Astrocyte (in vitro differentiated cells and primary cell): Measurements from ENCODE around the gene BRICD5. TPM values are rescaled to one million over a fixed set of nuclear protein-coding genes. Genes with fewer than 3 reads are reported as not detected.
"Not testable (repeated sequence)": the region's sequence is repeated elsewhere in the genome, so short reads cannot be mapped to it uniquely, and the experiment has no call there.

ENCODE experiments used
- DNase-seq: peaks from one replicate; pipeline ENCODE4 v3.0.0-alpha.2; 2010; ENCODE audit warnings: low read depth
- FAIRE-seq: peaks from 2 replicates; lab custom pipeline; 2011; peaks lifted over from hg19 to GRCh38; lab: Jason Lieb, UNC
- H2AFZ ChIP-seq: 2 replicates; pipeline ENCODE4 v1.6.0; 2012; ENCODE audit warnings: low read depth, low read length, inconsistent platforms
- H3K27ac ChIP-seq: 2 replicates; pipeline ENCODE4 v1.5.1; 2011; ENCODE audit warnings: low read depth, low read length, inconsistent platforms
- H3K27me3 ChIP-seq: 2 replicates; pipeline ENCODE4 v1.6.0; 2011; ENCODE audit warnings: low read length, inconsistent platforms; ENCODE audit not compliant: insufficient read depth
- H3K36me3 ChIP-seq: 2 replicates; pipeline ENCODE4 v1.5.1; 2011; ENCODE audit warnings: low read length, inconsistent platforms; ENCODE audit not compliant: insufficient read depth
- H3K4me1 ChIP-seq: 2 replicates; pipeline ENCODE4 v1.5.1; 2011; ENCODE audit warnings: low read length, inconsistent platforms; ENCODE audit not compliant: insufficient read depth
- H3K4me2 ChIP-seq: 2 replicates; pipeline ENCODE4 v1.6.0; 2012; ENCODE audit warnings: low read length, inconsistent platforms
- H3K4me3 ChIP-seq: 2 replicates; pipeline ENCODE4 v1.5.1; 2011; ENCODE audit warnings: low read depth, mild to moderate bottlenecking, low read length, inconsistent platforms; ENCODE audit not compliant: insufficient read depth
- H3K79me2 ChIP-seq: 2 replicates; pipeline ENCODE4 v1.6.0; 2012; ENCODE audit warnings: mild to moderate bottlenecking, low read length, inconsistent platforms; ENCODE audit not compliant: insufficient read depth
- H3K9ac ChIP-seq: 2 replicates; pipeline ENCODE4 v1.6.0; 2012; ENCODE audit warnings: mild to moderate bottlenecking, low read length, inconsistent platforms
- H3K9me3 ChIP-seq: 2 replicates; pipeline ENCODE4 v1.5.1; 2012; ENCODE audit warnings: low read depth, mild to moderate bottlenecking, low read length, inconsistent platforms; ENCODE audit not compliant: insufficient read depth
- H4K20me1 ChIP-seq: 2 replicates; pipeline ENCODE4 v1.6.0; 2012; ENCODE audit warnings: low read length, inconsistent platforms; ENCODE audit not compliant: insufficient read depth
- H3K27ac Mint-ChIP-seq: one replicate; pipeline ENCODE4 v1.8.0; 2021; ENCODE audit warnings: mild to moderate bottlenecking, mixed read lengths; ENCODE audit not compliant: unreplicated experiment
- H3K27me3 Mint-ChIP-seq: one replicate; pipeline ENCODE4 v1.8.0; 2021; ENCODE audit warnings: low read depth, mixed read lengths; ENCODE audit not compliant: unreplicated experiment
- H3K36me3 Mint-ChIP-seq: one replicate; pipeline ENCODE4 v1.8.0; 2021; ENCODE audit warnings: low read depth, mixed read lengths; ENCODE audit not compliant: unreplicated experiment
- H3K4me1 Mint-ChIP-seq: one replicate; pipeline ENCODE4 v1.8.0; 2021; ENCODE audit warnings: low read depth, mixed read lengths; ENCODE audit not compliant: unreplicated experiment
- H3K4me3 Mint-ChIP-seq: one replicate; pipeline ENCODE4 v1.8.0; 2021; ENCODE audit warnings: mild to moderate bottlenecking, moderate library complexity, mixed read lengths; ENCODE audit not compliant: unreplicated experiment
- H3K9me3 Mint-ChIP-seq: one replicate; pipeline ENCODE4 v1.8.0; 2021; ENCODE audit warnings: mild to moderate bottlenecking, mixed read lengths; ENCODE audit not compliant: unreplicated experiment
- CTCF ChIP-seq: IDR thresholded peaks from 2 replicates; pipeline ENCODE4 v1.5.1; 2011; ENCODE audit warnings: low read depth, mild to moderate bottlenecking, inconsistent platforms, low read length, moderate library complexity; ENCODE audit not compliant: insufficient read depth
- EZH2 ChIP-seq: IDR thresholded peaks from 2 replicates; pipeline ENCODE4 v1.6.1; 2012; ENCODE audit warnings: mild to moderate bottlenecking, low read length, inconsistent platforms; ENCODE audit not compliant: insufficient read depth
- total RNA-seq: library from RNA; stranded (reverse); gene quantifications from 2 replicates; pipeline ENCODE4 v1.2.1, GENCODE V29; 2021

The BRICD5 gene
- total RNA-seq, 1 donor from 2014 or later, result 6.4 TPM

DNA sequence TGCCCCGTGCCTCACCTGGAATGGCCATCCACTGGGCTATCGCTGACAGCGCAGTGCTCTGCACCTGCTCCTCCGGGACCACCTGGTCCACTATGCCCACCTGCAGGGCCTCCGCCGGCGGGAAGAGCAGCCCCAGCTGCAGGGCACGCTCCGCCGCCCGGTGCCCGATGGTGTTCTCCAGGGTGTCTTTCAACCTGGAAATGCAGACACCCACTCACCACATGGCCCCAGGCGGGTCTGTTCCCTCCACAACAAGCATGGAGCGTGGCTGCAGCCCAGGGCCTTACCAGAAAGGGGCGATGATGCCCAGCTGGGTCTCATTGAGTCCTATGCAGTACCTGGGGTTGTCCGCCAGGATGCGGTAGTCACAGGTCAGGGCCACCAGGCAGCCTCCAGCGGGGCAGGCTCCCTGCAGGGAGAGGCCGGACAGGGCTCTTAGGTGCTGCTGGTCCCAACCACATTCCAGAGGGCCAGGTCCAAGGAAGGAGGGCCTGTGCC lies 32.4 kb upstream of the BRICD5 start:
- Histone ChIP-seq H3K4me2 (no peak overlapping the region), H3K27ac (no peak overlapping the region), H3K36me3 (peaks cover 8% of the 10 kb centered on the region), H3K4me1 (no peaks in the 10 kb centered on the region), H3K4me3 (no peak overlapping the region), H3K9me3 (no peaks in the 10 kb centered on the region), H2AFZ (no peak overlapping the region), H3K79me2 (no peaks in the 10 kb centered on the region), H3K9ac (no peak overlapping the region), H4K20me1 (peaks cover 23% of the 10 kb centered on the region), H3K27me3 (no peaks in the 10 kb centered on the region)
- Mint-ChIP-seq H3K36me3 (peaks cover 12% of the 10 kb centered on the region), H3K27ac (no peak overlapping the region), H3K27me3 (no peaks in the 10 kb centered on the region), H3K4me1 (no peaks in the 10 kb centered on the region), H3K9me3 (no peaks in the 10 kb centered on the region), H3K4me3 (no peak overlapping the region)
- FAIRE-seq, result no peak
- no peak for TF ChIP-seq CTCF
- TF ChIP-seq EZH2, result no peak
- DNase-seq, result no peak

- H4K20me1 ChIP-seq, result peaks cover 23% of the 10 kb centered on the region
- Mint-ChIP-seq H3K27me3 (no peaks in the 10 kb centered on the region), H3K4me3 (no peak overlapping the region), H3K36me3 (peaks cover 12% of the 10 kb centered on the region), H3K4me1 (no peaks in the 10 kb centered on the region), H3K9me3 (no peaks in the 10 kb centered on the region), H3K27ac (no peak overlapping the region)
- H3K27ac ChIP-seq, result no peak overlapping the region
- H2AFZ ChIP-seq, result no peak overlapping the region
- peaks cover 2% of the 10 kb centered on the region for H3K27me3 ChIP-seq
- no peaks in the 10 kb centered on the region for H3K4me1 ChIP-seq
- no peak overlapping the region for H3K4me3 ChIP-seq
- no peak for DNase-seq
- peaks cover 8% of the 10 kb centered on the region for H3K36me3 ChIP-seq
- no peak for FAIRE-seq
- H3K79me2 ChIP-seq, result no peaks in the 10 kb centered on the region
- H3K4me2 ChIP-seq, result no peak overlapping the region
- no peak overlapping the region for H3K9ac ChIP-seq
- no peaks in the 10 kb centered on the region for H3K9me3 ChIP-seq
- no peak for TF ChIP-seq CTCF
- TF ChIP-seq EZH2, result no peak
Observed at GRCh38 chr16:2242598-2242997, 31.9 kb upstream of the BRICD5 start.

GRCh38 chr16:2240331-2240730 lies 29.7 kb upstream of the BRICD5 start:
- not testable (repeated sequence) for H3K4me3 Mint-ChIP-seq, H3K36me3 Mint-ChIP-seq, H3K79me2 ChIP-seq, H3K27ac Mint-ChIP-seq, H3K4me1 Mint-ChIP-seq, H3K4me3 ChIP-seq, H3K4me2 ChIP-seq, DNase-seq, H3K36me3 ChIP-seq, H2AFZ ChIP-seq, FAIRE-seq, H3K27ac ChIP-seq, H3K9me3 Mint-ChIP-seq, H3K9ac ChIP-seq, H3K27me3 ChIP-seq, H3K9me3 ChIP-seq, H3K27me3 Mint-ChIP-seq
- Histone ChIP-seq H4K20me1 (peaks cover 34% of the 10 kb centered on the region), H3K4me1 (peaks cover 10% of the 10 kb centered on the region)
